Cardiac muscle cell (in vitro differentiated cells and primary cell): ENCODE data around the gene CDH23. TPM values are rescaled to one million over a fixed set of nuclear protein-coding genes. Genes with fewer than 3 reads are reported as not detected.

Experiments
- DNase-seq, 2 donors: peaks; one replicate each; pipeline versions ENCODE4 v3.0.0 to v3.0.0-alpha.2; 2010 to 2017; ENCODE audit warnings: low read depth in 1 of 2, low spot score in 1 of 2
- H3K27ac ChIP-seq: fragments of 200-600 bp; sonication (generic); 2 replicates; pipeline ENCODE4 v1.5.1; 2016
- H3K27me3 ChIP-seq: fragments of 200-600 bp; sonication (generic); 2 replicates; pipeline ENCODE4 v1.6.0; 2016; ENCODE audit warnings: control low read depth
- H3K36me3 ChIP-seq: fragments of 200-600 bp; sonication (generic); 2 replicates; pipeline ENCODE4 v1.5.1; 2016; ENCODE audit warnings: control low read depth
- H3K4me1 ChIP-seq: fragments of 200-600 bp; sonication (generic); 2 replicates; pipeline ENCODE4 v1.8.1; 2017; ENCODE audit warnings: low read depth, mild to moderate bottlenecking, mixed run types
- H3K4me3 ChIP-seq: fragments of 200-600 bp; sonication (generic); 2 replicates; pipeline ENCODE4 v1.5.1; 2016; ENCODE audit warnings: mild to moderate bottlenecking
- H3K9me3 ChIP-seq: fragments of 200-600 bp; sonication (generic); 2 replicates; pipeline ENCODE4 v1.5.1; 2017; ENCODE audit warnings: low read depth, mild to moderate bottlenecking, control low read depth
- polyA plus RNA-seq: library from polyadenylated mRNA; unstranded; fragments of >200 nt; fragmentation: Nextera tagmentation; extraction: Ambion mirVana; gene quantifications from 2 replicates; pipeline ENCODE4 v1.2.1, GENCODE V29; 2016
- total RNA-seq: library from RNA; depleted of rRNA; stranded (reverse); fragments of >200 nt; gene quantifications from 2 replicates; pipeline ENCODE4 v1.2.3, GENCODE V29; 2016
- TF ChIP-seq, protein P1 (sequence below): IDR thresholded peaks from 2 replicates; pipeline ENCODE4 v1.5.1; 2012; ENCODE audit warnings: low read depth, mild to moderate bottlenecking, low read length

Gene CDH23
- total and polyA plus RNA-seq, 2 experiments from 2014 or later, result 0.05 to 0.51 TPM

GRCh38 chr10:71635251-71635866, 238.6 kb downstream of the CDH23 start:
- DNase-seq, result no peak
- TF ChIP-seq, protein P1, sequence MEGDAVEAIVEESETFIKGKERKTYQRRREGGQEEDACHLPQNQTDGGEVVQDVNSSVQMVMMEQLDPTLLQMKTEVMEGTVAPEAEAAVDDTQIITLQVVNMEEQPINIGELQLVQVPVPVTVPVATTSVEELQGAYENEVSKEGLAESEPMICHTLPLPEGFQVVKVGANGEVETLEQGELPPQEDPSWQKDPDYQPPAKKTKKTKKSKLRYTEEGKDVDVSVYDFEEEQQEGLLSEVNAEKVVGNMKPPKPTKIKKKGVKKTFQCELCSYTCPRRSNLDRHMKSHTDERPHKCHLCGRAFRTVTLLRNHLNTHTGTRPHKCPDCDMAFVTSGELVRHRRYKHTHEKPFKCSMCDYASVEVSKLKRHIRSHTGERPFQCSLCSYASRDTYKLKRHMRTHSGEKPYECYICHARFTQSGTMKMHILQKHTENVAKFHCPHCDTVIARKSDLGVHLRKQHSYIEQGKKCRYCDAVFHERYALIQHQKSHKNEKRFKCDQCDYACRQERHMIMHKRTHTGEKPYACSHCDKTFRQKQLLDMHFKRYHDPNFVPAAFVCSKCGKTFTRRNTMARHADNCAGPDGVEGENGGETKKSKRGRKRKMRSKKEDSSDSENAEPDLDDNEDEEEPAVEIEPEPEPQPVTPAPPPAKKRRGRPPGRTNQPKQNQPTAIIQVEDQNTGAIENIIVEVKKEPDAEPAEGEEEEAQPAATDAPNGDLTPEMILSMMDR, result no peak
- Histone ChIP-seq H3K4me3 (no peak overlapping the region), H3K27ac (no peak overlapping the region), H3K4me1 (peaks cover 31% of the 10 kb centered on the region), H3K27me3 (peaks cover 4% of the 10 kb centered on the region), H3K9me3 (no peaks in the 10 kb centered on the region), H3K36me3 (no peaks in the 10 kb centered on the region)

- Histone ChIP-seq H3K9me3 (no peaks in the 10 kb centered on the region), H3K36me3 (no peaks in the 10 kb centered on the region), H3K4me3 (no peak overlapping the region), H3K27me3 (peaks cover 4% of the 10 kb centered on the region), H3K27ac (no peak overlapping the region), H3K4me1 (peaks cover 31% of the 10 kb centered on the region)
- TF ChIP-seq, protein P1, result no peak
- DNase-seq, result no peak
Measured at GRCh38 chr10:71635867-71636266, 239.1 kb downstream of the CDH23 start.

DNA sequence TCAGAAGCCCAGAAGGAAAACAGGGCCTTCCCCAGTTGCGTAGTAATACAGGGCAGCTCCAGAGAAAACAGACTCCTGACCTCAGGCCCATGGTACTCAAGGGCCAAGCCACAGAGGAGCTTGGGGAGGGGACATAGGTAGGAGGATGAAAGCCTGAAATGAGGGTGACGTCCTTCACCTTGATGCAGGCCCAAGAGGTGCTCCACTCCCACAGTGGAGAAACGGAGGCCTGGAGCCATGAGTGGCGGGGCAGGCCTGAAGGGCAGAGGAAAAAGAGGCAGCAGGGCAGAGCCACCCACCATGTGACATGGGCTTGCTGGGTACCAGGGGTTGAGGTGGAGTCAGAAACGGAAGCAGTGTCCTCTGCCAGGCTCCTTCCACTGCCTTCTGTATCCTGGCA, 239.9 kb downstream of the CDH23 start:
- no peak overlapping the region for H3K4me3 ChIP-seq
- H3K36me3 ChIP-seq, result no peaks in the 10 kb centered on the region
- DNase-seq, result no peak
- no peaks in the 10 kb centered on the region for H3K9me3 ChIP-seq
- peaks cover 31% of the 10 kb centered on the region for H3K4me1 ChIP-seq
- TF ChIP-seq, protein P1, result no peak
- peaks cover 4% of the 10 kb centered on the region for H3K27me3 ChIP-seq
- no peak overlapping the region for H3K27ac ChIP-seq

DNA sequence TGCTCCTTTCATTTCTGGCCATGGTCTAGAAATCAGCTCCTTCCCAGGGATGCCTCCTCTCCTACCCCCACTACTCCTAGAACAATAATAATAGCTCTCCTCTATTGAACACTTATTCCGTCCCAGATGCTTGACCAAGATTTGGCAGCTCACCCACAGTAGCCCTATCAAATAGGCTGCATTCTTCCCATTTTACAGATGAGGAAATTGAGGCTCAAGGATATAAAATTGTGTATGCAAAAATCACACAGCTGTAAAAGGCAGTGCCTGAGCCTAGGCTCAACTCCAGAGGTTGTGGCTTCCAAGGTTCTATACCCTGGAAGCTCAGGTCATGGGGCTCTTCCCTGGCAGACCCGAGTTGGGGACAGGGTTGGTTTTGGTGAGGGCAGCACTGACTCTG, 240.6 kb downstream of the CDH23 start:
- peaks cover 31% of the 10 kb centered on the region for H3K4me1 ChIP-seq
- TF ChIP-seq, protein P1, result no peak
- no peak for DNase-seq
- peaks cover 4% of the 10 kb centered on the region for H3K27me3 ChIP-seq
- no peaks in the 10 kb centered on the region for H3K9me3 ChIP-seq
- H3K27ac ChIP-seq, result no peak overlapping the region
- H3K4me3 ChIP-seq, result no peak overlapping the region
- H3K36me3 ChIP-seq, result no peaks in the 10 kb centered on the region

DNA sequence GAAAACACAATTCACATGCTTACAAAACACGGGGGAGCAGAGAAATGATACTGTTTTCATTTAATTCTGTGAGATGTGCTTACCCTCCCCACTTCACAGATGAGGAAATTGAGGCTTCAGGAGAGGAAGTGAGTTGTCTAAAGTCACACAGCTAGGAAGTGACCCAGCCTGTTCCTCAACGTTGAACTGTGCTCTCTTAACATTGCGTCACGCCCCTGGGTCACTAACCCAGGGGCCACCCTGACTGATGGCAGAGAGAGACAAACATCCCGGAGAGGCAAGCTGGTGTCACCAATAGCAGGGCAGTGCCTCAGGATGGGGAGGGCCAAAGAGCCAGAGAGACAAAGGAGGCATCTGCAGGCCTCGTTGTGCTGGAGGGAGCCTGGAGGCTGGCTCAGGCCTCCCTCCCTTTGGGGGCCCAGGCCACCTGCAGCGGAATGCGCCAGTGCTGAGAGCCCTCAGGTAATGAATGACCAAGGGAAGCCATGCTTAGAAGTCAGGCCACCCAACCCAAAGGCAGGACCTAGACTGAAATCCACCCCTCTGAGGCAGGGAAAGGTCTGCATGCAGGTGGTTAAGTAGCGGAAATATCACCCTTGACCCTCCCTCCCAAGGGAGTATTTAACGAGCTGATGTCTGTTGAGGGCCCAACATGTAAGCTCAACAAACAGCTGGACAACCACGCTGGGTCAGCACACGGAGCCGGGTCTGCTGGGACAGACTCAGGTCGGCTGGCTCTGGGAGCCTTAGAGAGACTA, 241.5 kb downstream of the CDH23 start:
- no peak overlapping the region for H3K27ac ChIP-seq
- peaks cover 4% of the 10 kb centered on the region for H3K27me3 ChIP-seq
- H3K4me3 ChIP-seq, result no peak overlapping the region
- no peak for DNase-seq
- TF ChIP-seq, protein P1, result no peak
- no peaks in the 10 kb centered on the region for H3K9me3 ChIP-seq
- H3K36me3 ChIP-seq, result no peaks in the 10 kb centered on the region
- H3K4me1 ChIP-seq, result peaks cover 31% of the 10 kb centered on the region
